Gastroesophageal sphincter (tissue), 4 donors: Measurements from ENCODE around the gene CNOT2. TPM values are rescaled to one million over a fixed set of nuclear protein-coding genes. Genes with fewer than 3 reads are reported as not detected.
"Not testable (repeated sequence)": the region's sequence is repeated elsewhere in the genome, so short reads cannot be mapped to it uniquely, and the experiment has no call there.

ENCODE experiments used
- ATAC-seq: fragments of 150-250 bp; one replicate; pipeline ENCODE4 v1.9.1; 2016; ENCODE audit warnings: mild to moderate bottlenecking, moderate library complexity
- H3K27ac ChIP-seq, 4 donors: fragments of 200-600 bp; sonication (generic) in 3 of 4; 1 replicate in 3 of 4; 2 replicates in 1 of 4; pipeline ENCODE4 v1.5.1; 2016 to 2019
- H3K27me3 ChIP-seq: fragments of 200-600 bp; sonication (generic); one replicate; pipeline ENCODE4 v1.5.1; 2019
- H3K36me3 ChIP-seq, 2 donors: fragments of 200-600 bp; sonication (generic); one replicate each; pipeline ENCODE4 v1.5.1; 2019; ENCODE audit warnings: control low read depth in 1 of 2
- H3K4me1 ChIP-seq, 3 donors: fragments of 200-600 bp; sonication (generic); 1 replicate in 2 of 3; 2 replicates in 1 of 3; pipeline ENCODE4 v1.5.1; 2016 to 2019; ENCODE audit warnings: control low read depth in 2 of 3
- H3K4me3 ChIP-seq, 2 donors: fragments of 200-600 bp; sonication (generic); one replicate each; pipeline ENCODE4 v1.5.1; 2019; ENCODE audit warnings: mild to moderate bottlenecking in 1 of 2, moderate library complexity in 1 of 2
- H3K9me3 ChIP-seq, 3 donors: fragments of 200-600 bp; sonication (generic); one replicate each; pipeline ENCODE4 v1.5.1; 2017 to 2019; ENCODE audit warnings: control low read depth in 2 of 3
- EP300 ChIP-seq: sonication (generic); formaldehyde crosslinking; IDR thresholded peaks from one replicate; pipeline ENCODE4 v1.6.1; 2017; ENCODE audit warnings: antibody characterized with exemption, mild to moderate bottlenecking
- POLR2A ChIP-seq, 2 donors: fragments of 450-650 bp; IDR thresholded peaks; one replicate each; pipeline ENCODE4 v1.6.1; 2017; ENCODE audit warnings: antibody characterized with exemption in 2 of 2, mild to moderate bottlenecking in 2 of 2, moderate library complexity in 1 of 2
- POLR2AphosphoS5 ChIP-seq: sonication (generic); formaldehyde crosslinking; IDR thresholded peaks from one replicate; pipeline ENCODE4 v1.6.1; 2017; ENCODE audit warnings: antibody characterized with exemption
- WGBS, 2 donors: methylation state at CpG; one replicate each; pipeline ENCODE4 v1.1.5; 2018; ENCODE audit warnings: low coverage in 1 of 2; 5-methylcytosine and 5-hydroxymethylcytosine counted together
- total RNA-seq, 4 donors: library from RNA; depleted of rRNA; stranded (reverse); fragments of >200 nt; gene quantifications; one replicate each; pipeline ENCODE4 v1.1.0, GENCODE V29; 2016
- TF ChIP-seq, protein P1 (sequence below), 4 experiments: fragments of 200-600 bp in 2 of 4; fragments of 450-650 bp in 2 of 4; sonication (generic) in 1 of 4; IDR thresholded peaks; one replicate each; pipeline ENCODE4 v1.5.1; 2017 to 2019; ENCODE audit warnings: antibody characterized with exemption in 4 of 4, mild to moderate bottlenecking in 2 of 4, moderate library complexity in 2 of 4

CNOT2 gene
- total RNA-seq, 4 donors from 2014 or later, result 71.9 to 125 (median 101) TPM

- no peak overlapping the region for H3K27ac ChIP-seq
- H3K9me3 ChIP-seq, result no peaks in the 10 kb centered on the region
- no peaks in the 10 kb centered on the region for H3K27me3 ChIP-seq
- TF ChIP-seq POLR2AphosphoS5 (no peak), POLR2A (IDR thresholded peaks at IDR 0.05) (no peak), EP300 (no peak)
- TF ChIP-seq, protein P1, sequence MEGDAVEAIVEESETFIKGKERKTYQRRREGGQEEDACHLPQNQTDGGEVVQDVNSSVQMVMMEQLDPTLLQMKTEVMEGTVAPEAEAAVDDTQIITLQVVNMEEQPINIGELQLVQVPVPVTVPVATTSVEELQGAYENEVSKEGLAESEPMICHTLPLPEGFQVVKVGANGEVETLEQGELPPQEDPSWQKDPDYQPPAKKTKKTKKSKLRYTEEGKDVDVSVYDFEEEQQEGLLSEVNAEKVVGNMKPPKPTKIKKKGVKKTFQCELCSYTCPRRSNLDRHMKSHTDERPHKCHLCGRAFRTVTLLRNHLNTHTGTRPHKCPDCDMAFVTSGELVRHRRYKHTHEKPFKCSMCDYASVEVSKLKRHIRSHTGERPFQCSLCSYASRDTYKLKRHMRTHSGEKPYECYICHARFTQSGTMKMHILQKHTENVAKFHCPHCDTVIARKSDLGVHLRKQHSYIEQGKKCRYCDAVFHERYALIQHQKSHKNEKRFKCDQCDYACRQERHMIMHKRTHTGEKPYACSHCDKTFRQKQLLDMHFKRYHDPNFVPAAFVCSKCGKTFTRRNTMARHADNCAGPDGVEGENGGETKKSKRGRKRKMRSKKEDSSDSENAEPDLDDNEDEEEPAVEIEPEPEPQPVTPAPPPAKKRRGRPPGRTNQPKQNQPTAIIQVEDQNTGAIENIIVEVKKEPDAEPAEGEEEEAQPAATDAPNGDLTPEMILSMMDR (IDR thresholded peaks at IDR 0.05), result no peak
- H3K4me3 ChIP-seq, result no peak overlapping the region
- 85 to 92% methylated on average over 2 of the region's 2 CpGs for WGBS, 2 donors
- H3K36me3 ChIP-seq, result peaks cover 0 to 13% of the 10 kb centered on the region in 2 donors
- ATAC-seq, result no peak
- peaks cover 0 to 8% (median 0%) of the 10 kb centered on the region in 3 donors for H3K4me1 ChIP-seq
Measured at GRCh38 chr12:70288817-70289216, 45.6 kb downstream of the CNOT2 start.

GRCh38 chr12:70290116-70290515 is 46.9 kb downstream of the CNOT2 start:
- Histone ChIP-seq H3K4me1 (peaks cover 0 to 8% (median 0%) of the 10 kb centered on the region in 3 donors), H3K9me3 (no peaks in the 10 kb centered on the region), H3K27me3 (no peaks in the 10 kb centered on the region), H3K36me3 (peaks cover 0 to 9% of the 10 kb centered on the region in 2 donors), H3K4me3 (no peak overlapping the region), H3K27ac (no peak overlapping the region)
- no peak for TF ChIP-seq POLR2AphosphoS5
- no peak for TF ChIP-seq POLR2A (IDR thresholded peaks at IDR 0.05)
- TF ChIP-seq, protein P1 (IDR thresholded peaks at IDR 0.05), result no peak
- no peak for TF ChIP-seq EP300
- no peak for ATAC-seq

DNA sequence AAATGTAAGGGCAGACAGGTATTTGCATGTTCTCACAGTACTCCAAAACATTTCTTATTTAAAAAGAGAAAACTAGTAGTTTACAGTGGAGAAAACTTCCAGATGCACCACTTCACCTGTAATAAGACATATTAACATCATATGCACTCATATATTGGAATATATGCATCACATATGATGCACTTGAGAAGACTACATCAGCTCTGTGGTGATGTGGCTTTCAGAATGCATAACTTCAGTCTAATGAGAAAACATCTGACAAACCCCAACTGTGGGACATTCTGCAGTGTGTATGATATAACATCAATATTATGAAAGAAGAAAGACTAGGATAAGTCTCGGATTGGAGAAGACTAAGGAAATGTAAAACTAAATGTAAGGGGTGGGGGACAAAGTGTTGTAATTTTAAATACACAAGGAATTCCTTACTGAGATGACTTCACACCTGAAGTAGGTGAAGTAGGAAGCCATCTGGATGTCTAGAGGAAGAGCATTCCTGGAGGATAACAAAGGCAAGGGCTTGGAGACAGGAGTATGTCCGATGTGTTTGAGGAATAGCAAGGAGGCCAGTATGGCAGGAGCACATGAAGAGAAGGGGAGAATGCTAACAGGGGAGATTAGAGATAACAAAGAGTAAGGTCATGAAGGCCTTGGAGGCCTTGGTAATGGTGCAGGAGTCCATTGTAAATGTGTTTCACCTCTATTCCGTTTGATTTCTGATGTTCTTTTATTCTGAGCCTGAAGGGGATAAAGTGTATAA is 49.0 kb downstream of the CNOT2 start:
- H3K36me3 ChIP-seq, result no peaks in the 10 kb centered on the region
- no peaks in the 10 kb centered on the region for H3K9me3 ChIP-seq
- no peak for ATAC-seq
- H3K4me3 ChIP-seq, result no peak overlapping the region
- WGBS, 2 donors, result 87 to 88% methylated on average over 3 of the region's 3 CpGs
- H3K27me3 ChIP-seq, result no peaks in the 10 kb centered on the region
- peaks cover 0 to 8% (median 0%) of the 10 kb centered on the region in 3 donors for H3K4me1 ChIP-seq
- H3K27ac ChIP-seq, result no peak overlapping the region
- TF ChIP-seq EP300 (no peak), POLR2A (IDR thresholded peaks at IDR 0.05) (no peak)

DNA sequence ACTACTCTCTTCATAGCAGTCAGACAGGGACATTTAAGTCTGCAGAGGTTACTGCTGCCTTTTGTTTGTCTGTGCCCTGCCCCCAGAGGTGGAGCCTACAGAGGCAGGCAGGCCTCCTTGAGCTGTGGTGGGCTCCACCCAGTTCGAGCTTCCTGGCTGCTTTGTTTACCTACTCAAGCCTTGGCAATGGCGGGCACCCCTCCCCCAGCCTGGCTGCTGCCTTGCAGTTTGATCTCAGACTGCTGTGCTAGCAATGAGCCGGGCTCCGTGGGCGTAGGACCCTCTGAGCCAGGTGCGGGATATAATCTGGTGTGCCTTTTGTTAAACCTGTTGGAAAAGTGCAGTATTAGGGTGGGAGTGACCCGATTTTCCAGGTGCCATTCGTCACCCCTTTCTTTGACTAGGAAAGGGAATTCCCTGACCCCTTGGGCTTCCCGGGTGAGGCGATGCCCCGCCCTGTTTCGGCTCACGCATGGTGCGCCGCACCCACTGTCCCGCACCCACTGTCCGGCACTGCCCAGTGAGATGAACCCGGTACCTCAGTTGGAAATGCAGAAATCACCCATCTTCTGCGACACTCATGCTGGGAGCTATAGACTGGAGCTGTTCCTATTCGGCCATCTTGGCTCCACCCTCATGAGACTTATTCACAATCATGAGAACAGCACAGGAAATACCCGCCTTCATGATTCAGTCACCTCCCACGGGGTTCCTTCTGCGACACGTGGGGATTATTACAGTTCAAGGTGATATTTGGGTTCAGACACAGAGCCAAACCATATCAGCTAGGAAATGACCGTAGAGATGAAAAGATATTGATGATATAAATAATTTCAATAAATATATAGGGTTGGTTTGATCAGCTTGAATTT is 61.7 kb downstream of the CNOT2 start:
- ATAC-seq, H3K27me3 ChIP-seq, H3K9me3 ChIP-seq, H3K4me3 ChIP-seq, H3K27ac ChIP-seq: not testable (repeated sequence)
- 68 to 96% methylated on average over 4 to 15 of the region's 25 CpGs for WGBS, 2 donors
- Histone ChIP-seq H3K36me3 (peaks cover 0 to 12% of the 10 kb centered on the region in 2 donors), H3K4me1 (peaks cover 0 to 10% (median 0%) of the 10 kb centered on the region in 3 donors)

DNA sequence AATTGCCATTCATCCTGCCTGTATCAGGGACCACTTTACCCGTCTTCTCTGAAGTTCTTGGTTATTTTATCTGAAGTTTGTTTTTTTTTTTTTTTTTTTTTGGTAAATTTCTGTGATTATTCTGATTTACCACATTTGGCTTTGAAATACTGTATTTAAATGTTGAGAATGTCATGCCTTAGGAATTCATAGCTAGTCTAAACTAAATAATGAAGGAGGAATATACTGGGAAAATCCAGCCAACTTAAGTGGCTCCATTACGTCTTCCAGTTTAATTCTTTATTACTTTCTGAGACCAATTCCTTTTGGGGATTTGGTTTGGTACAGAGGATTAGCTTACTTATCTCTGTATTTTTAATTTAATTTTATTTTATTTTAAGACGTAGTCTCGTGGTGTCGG is 62.6 kb downstream of the CNOT2 start:
- no peaks in the 10 kb centered on the region for H3K27me3 ChIP-seq
- peaks cover 0 to 10% (median 0%) of the 10 kb centered on the region in 3 donors for H3K4me1 ChIP-seq
- H3K36me3 ChIP-seq, result peaks cover 0 to 12% of the 10 kb centered on the region in 2 donors
- no peak for TF ChIP-seq POLR2A (IDR thresholded peaks at IDR 0.05)
- no peak for TF ChIP-seq POLR2AphosphoS5
- no peak for TF ChIP-seq EP300
- TF ChIP-seq, protein P1 (IDR thresholded peaks at IDR 0.05), result no peak
- no peaks in the 10 kb centered on the region for H3K9me3 ChIP-seq
- no peak overlapping the region for H3K4me3 ChIP-seq
- ATAC-seq, result no peak
- WGBS, 2 donors, result 51 to 73% methylated on average over 4 to 5 of the region's 5 CpGs
- no peak overlapping the region for H3K27ac ChIP-seq
